Psoas muscle (tissue), 8 donors: ENCODE results near the gene MTMR10. TPM values are rescaled to one million over a fixed set of nuclear protein-coding genes. Genes with fewer than 3 reads are reported as not detected.

Source experiments
- ATAC-seq, 4 donors: fragments of 200-7000 bp; cut with Tn5 transposase; one replicate each; pipeline ENCODE4 v1.9.1; 2020; ENCODE audit warnings: moderate library complexity in 3 of 4, mild to moderate bottlenecking in 2 of 4
- DNase-seq, 2 donors: peaks; one replicate each; pipeline ENCODE4 v3.0.0-alpha.2; 2020
- H3K27ac ChIP-seq: fragments of 200-600 bp; one replicate; pipeline ENCODE4 v1.8.0; 2022
- H3K27me3 ChIP-seq, 3 donors: fragments of 200-600 bp in 1 of 3; one replicate each; pipeline versions ENCODE4 v1.6.1 to v1.8.0; 2013 to 2022; ENCODE audit warnings: low read length in 2 of 3, mild to moderate bottlenecking in 2 of 3, moderate library complexity in 1 of 3; ENCODE audit not compliant: insufficient read depth in 3 of 3
- H3K36me3 ChIP-seq, 2 donors: fragments of 200-600 bp in 1 of 2; one replicate each; pipeline versions ENCODE4 v1.6.1 to v1.8.0; 2013 to 2022; ENCODE audit warnings: low read depth in 1 of 2, mild to moderate bottlenecking in 1 of 2, moderate library complexity in 1 of 2; ENCODE audit not compliant: insufficient read depth in 1 of 2
- H3K4me1 ChIP-seq: fragments of 200-600 bp; one replicate; pipeline ENCODE4 v1.8.0; 2022
- H3K4me3 ChIP-seq: fragments of 200-600 bp; one replicate; pipeline ENCODE4 v1.8.0; 2022; ENCODE audit warnings: mild to moderate bottlenecking
- H3K9me3 ChIP-seq: fragments of 200-600 bp; one replicate; pipeline ENCODE4 v1.8.0; 2022
- CTCF ChIP-seq: fragments of 200-600 bp; IDR thresholded peaks from one replicate; pipeline ENCODE4 v1.8.0; 2022; ENCODE audit warnings: antibody characterized with exemption
- WGBS, 3 donors: extraction: QIAGEN DNeasy Blood & Tissue Kit; methylation state at CpG; one replicate each; pipeline versions ENCODE4 v1.1.6 to v1.1.7; 2013; 5-methylcytosine and 5-hydroxymethylcytosine counted together
- intact Hi-C, 2 donors: fragments of 100-400 bp; cut with DNase I; formaldehyde crosslinking; loops; one replicate each; pipeline versions ENCODE4 v1.11.0 to v1.14.2; 2022
- polyA plus RNA-seq, 3 donors: library from polyadenylated mRNA; stranded (reverse); fragments of 200-250 nt; gene quantifications; one replicate each; pipeline ENCODE4 v1.2.3, GENCODE V29; 2013
- total RNA-seq, 4 donors: library from RNA; stranded (reverse); fragmentation: NEBNext Ultra II Directional in 2 of 4; extraction: Animal tissue kit (Norgen Biotek cat#: 25700) in 2 of 4; gene quantifications; one replicate each; pipeline versions ENCODE4 v1.2.1 to v1.2.4, GENCODE V29; 2021 to 2023
- donor health status: healthy with polysubstance abuse.
- donor health status: DM: no; HTN: no; CAD: no; lungs with moderate emphysema.
- donor health status: Bipolar disorder and iron deficiency.
- donor health status: healthy.
- donor health status: DM: yes; HTN: yes; CAD: no.
- donor health status: DM: no; HTN: no; CAD: no.
- donor health status: DM: no; HTN: no; CAD: no.
- donor health status: DM: yes; HTN: yes; CAD: no.

The MTMR10 gene
- total and polyA plus RNA-seq, 7 donors = 15.0 to 52.3 (median 28.0) TPM

- Histone ChIP-seq H3K27me3 (no peaks in the 10 kb centered on the region), H3K36me3 (peaks cover 0 to 8% of the 10 kb centered on the region in 2 donors), H3K4me3 (no peak overlapping the region), H3K27ac (no peak overlapping the region), H3K4me1 (peaks cover 23% of the 10 kb centered on the region), H3K9me3 (no peaks in the 10 kb centered on the region)
- DNase-seq (no peak), ATAC-seq (no peak)
- intact Hi-C loops = loop anchor here (5.0 kb wide), 3 partner anchors 60 to 225 kb away; partner anchors contain the start of gene MTMR10 (in 1 of the 2)
- 92 to 100% (median 98%) methylated on average over 1 of the region's 1 CpG for WGBS, 3 donors
- TF ChIP-seq CTCF = no peak
Observed at GRCh38 chr15:30901889-30902288, 89.5 kb downstream of the MTMR10 start.

- H3K36me3 ChIP-seq = no peaks in the 10 kb centered on the region
- H3K4me3 ChIP-seq = no peak overlapping the region
- H3K4me1 ChIP-seq = no peaks in the 10 kb centered on the region
- WGBS, 3 donors = 84 to 88% (median 86%) methylated on average over 12 of the region's 12 CpGs
- DNase-seq = no peak
- no peaks in the 10 kb centered on the region for H3K9me3 ChIP-seq
- intact Hi-C loops = no loop called here
- H3K27me3 ChIP-seq = no peaks in the 10 kb centered on the region
- TF ChIP-seq CTCF = no peak
- ATAC-seq = no peak
- H3K27ac ChIP-seq = no peak overlapping the region
Observed at GRCh38 chr15:30896211-30896606, 95.2 kb downstream of the MTMR10 start.

DNA sequence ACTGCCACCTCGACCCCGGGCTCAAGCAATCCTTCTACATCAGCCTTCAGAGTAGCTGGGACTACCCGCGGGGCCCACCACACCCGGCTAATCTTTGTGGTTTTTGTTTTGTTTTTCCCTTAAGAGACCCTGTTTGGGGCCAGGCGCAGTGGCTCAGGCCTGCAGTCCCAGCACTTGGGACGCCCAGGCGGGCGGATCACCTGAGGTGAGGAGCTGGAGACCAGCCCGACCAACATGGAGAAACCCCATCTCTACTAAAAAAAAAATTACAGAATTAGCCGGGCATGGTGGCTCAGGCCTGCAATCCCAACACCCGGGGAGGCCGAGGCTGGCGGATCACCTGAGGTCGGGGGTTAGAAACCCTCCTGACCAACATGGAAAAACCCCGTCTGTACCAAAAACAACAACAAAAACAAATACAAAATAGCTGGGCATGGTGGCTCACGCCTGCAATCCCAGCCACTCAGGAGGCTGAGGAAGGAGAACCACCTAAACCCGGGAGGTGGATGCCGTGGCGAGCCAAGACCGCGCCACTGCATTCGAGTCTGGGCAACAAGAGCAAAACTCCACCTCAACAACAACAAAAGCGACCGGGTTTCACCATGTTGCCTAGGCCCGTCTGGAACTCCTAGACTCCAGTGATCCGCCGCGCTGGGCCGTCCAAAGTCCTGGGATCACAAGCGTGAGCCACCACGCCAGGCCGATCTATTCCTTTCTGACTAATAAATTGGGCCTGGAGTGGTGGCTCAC is 95.8 kb downstream of the MTMR10 start:
- intact Hi-C loops = no loop called here
- Histone ChIP-seq H3K36me3 (no peaks in the 10 kb centered on the region), H3K4me3 (no peak overlapping the region), H3K9me3 (no peaks in the 10 kb centered on the region), H3K4me1 (no peaks in the 10 kb centered on the region), H3K27ac (no peak overlapping the region), H3K27me3 (no peaks in the 10 kb centered on the region)
- ATAC-seq (no peak), DNase-seq (no peak)
- no peak for TF ChIP-seq CTCF
- WGBS, 3 donors = 92 to 96% (median 94%) methylated on average over 33 of the region's 33 CpGs

DNA sequence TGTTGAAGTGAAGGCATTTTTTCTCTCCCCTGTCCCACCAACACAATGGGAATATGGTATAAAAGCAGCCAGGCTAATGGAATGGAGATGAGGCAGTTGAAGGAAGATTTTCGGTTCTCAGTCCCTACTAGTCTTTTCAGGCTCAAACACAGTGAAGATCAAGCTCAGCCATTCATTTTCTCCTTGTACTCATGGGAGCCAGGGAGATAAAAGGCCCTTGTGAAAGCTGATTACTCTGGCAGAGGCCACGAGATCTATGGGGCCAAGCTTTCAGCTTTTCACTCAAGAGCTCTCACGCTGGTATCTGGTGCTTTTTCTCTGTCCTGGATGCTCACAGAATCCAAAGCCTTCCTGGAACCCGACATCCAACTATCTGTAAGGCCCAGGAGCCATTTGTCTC is 102.2 kb downstream of the MTMR10 start:
- 68 to 71% (median 68%) methylated on average over 4 of the region's 4 CpGs for WGBS, 3 donors
- no peak for ATAC-seq
- Histone ChIP-seq H3K36me3 (no peaks in the 10 kb centered on the region), H3K4me1 (no peaks in the 10 kb centered on the region), H3K27ac (no peak overlapping the region), H3K27me3 (no peaks in the 10 kb centered on the region), H3K9me3 (no peaks in the 10 kb centered on the region), H3K4me3 (no peak overlapping the region)
- TF ChIP-seq CTCF = no peak
- no peak for DNase-seq
- intact Hi-C loops = no loop called here

Other genes starting within 250 kb of the MTMR10 start
- gene FAN1, start 87.7 kb downstream of the MTMR10 start, total RNA-seq = 10 to 100 TPM; 13.5 to 27.5 (median 25.2) TPM
- gene FAN1, start 87.7 kb downstream of the MTMR10 start, polyA plus RNA-seq = 10 to 100 TPM; 12.4 to 64.2 (median 13.5) TPM
- gene TRPM1, start 110.1 kb upstream of the MTMR10 start, total RNA-seq = not detected
- under 1 TPM in 1 of 3 donors, not detected in 2; 0.03 TPM for gene TRPM1, start 110.1 kb upstream of the MTMR10 start, polyA plus RNA-seq